Endometrial microvascular endothelial cells (primary cell): ENCODE results near the gene DUS1L. TPM values are rescaled to one million over a fixed set of nuclear protein-coding genes. Genes with fewer than 3 reads are reported as not detected.
"Not testable (repeated sequence)": the region's sequence is repeated elsewhere in the genome, so short reads cannot be mapped to it uniquely, and the experiment has no call there.

ENCODE experiments used
- in situ Hi-C: cut with HindIII; loops from 2 replicates; pipeline ENCODE4 v1.10.0; 2017; ENCODE audit warnings: low sequenced_read_pairs, low pct_unique_long_range_greater_than_20kb; ENCODE audit errors: inconsistent ontology term
- total RNA-seq: library from RNA; depleted of rRNA; stranded (reverse); fragments of >200 nt; gene quantifications from one replicate; pipeline ENCODE4 v1.2.3, GENCODE V29; 2015; ENCODE audit errors: inconsistent ontology term

Gene DUS1L
- total RNA-seq, 1 donor from 2014 or later: 70.0 TPM

DNA sequence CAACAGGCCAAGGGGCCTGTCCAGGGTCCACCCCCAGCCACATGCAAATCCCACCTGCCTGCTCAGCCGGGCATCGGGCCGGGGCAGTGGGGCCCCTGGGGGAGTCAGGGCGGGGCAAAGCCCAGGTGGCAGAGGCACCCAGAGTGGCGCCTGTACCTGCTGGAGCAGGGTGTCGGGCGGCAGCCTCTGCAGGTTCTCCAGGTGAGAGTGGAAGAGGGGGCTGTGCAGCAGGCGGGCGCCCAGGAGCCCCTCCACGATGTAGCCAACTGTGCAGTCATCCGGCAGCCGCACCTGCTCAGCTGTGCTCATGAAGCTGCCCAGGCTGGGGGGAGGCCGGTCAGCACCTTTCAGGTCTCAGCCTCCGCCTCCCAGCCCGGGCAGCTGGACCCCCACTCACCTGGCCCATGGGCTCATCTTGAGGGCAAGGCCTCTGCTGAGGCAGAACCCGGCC lies 16.1 kb downstream of the DUS1L start:
- in situ Hi-C loops: no loop called here

DNA sequence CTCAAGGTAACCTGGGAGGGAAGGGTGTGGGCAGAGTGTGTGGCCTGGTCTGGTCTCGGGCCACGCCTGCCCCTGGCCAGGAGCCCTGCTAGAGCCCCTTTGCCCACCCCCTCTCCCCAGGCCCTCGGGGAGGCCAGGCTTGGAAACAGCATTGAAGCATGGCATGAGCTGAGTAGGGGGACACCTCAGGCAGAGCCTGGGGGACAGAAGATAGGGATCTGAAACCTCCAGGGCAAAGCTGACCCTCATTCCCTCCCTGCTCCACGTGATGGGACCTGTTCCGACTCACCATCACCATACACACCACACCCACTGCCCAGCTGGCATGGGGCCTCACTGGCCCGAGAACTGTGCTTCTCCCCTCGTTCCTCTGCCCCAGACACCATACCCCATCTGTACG lies 16.5 kb downstream of the DUS1L start:
- in situ Hi-C loops: no loop called here

DNA sequence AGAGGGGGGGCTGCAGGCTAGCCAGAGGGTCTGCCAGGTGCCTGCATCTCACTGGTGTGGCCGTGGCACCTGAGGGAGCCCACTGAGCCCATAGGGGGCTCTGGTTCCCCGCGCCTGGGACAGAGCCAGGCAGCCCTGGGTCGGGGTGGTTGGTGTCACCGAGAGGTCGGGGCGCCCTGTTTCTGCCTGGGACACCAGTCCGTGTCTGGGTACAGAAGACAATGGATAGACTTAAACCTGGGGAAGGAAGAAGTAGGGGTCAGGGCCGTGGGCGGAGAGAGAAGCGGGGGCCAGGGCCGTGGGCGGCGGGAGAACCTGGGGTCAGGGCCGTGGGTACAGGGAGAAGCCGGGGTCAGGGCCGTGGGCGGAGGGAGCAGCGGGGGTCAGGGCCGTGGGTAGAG lies 17.0 kb downstream of the DUS1L start:
- in situ Hi-C loops: no loop called here

DNA sequence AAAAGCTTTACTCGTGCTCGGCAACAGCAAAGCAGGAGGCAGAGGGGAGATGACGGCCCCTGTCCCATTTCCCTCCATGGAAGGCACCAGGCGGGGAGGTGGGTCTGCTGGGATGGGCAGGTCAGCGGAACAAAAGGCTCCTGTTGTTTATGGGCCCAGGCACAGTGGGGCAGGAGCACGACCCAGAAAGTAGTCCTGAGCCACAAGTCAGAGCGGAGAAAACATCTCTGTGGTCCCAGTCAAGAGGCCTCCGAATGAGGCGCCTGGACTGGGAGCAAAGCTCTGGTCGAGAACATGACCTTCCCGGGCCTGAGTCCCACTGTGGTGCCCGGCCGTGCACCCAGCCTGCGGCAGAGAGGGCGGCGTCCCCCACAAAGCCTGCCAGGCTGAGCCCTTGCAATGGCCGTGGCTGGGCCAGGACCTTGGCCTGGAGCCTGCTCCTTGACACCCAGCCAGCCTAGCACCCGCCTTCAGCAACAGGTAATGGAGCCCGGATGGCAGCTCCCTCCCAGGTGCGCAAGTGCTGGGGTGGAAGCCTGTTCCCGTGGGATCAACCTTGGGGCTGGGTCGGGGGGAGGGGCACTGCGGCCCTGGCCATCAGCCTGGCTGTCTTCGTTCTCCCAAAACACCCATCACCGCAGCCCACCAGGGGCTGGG lies 17.6 kb downstream of the DUS1L start:
- in situ Hi-C loops: no loop called here

DNA sequence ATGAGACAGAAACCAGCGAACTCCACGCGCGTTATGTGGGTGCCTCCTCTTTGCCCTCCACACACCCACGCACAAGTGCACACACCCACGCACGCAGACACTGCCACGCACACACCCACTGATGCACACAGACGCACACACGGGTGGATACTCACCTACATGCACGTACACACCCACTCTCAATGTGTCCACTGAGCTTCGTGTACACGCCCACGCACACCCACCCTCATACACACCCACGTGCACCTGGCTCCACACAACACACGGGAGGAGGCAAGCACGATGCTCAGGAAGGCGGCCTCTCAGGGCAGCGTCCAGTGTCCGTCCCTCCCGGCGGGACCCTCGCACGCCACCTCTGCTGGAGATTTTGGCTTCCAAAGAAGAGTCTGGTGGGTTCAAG lies 18.2 kb downstream of the DUS1L start:
- in situ Hi-C loops: no loop called here

DNA sequence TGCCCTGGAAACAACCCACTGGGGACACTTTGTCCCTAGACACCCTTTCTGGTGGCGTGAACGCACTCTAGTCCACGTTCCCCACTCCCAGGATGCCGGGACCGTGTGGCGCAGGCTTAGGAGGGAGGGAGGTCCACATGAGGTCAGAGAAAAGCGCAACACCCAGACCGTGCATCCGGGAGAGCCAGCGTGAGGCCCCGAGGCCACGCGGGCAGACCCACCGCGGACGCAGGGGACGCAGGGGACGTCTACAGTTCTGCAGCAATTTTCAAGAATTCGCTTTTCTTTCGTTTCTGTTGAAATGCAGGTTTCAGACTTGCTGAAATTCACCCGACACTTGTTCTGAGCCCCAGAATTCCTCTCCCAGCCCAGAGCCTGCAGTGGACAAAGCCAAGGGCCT lies 18.7 kb downstream of the DUS1L start:
- in situ Hi-C loops: no loop called here

DNA sequence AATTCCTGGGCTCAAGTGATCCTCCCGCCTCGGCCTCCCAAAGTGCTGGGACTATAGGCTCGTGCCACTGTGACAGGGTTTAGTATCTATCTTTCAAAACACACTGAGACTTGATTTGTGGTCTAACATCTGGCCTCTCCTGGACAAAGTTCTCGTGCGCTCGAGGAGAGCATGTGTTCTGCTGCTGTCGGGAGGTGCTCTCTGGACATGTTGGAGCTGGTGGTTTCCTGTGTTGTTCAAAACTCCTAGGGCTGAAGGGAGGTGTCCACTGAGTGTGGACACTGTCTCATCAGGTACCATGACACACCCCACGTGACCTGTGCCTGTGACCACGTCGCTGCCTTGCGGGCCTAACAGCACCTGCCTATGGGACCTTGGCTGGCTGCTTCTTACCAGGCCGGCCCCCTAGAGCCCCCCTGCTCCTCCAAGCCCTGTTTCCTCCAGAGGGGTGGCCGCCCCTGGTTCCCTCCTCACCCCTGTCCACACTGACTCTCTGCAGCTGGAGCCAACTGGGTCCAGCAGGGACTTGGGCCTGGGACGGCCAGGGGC lies 19.6 kb downstream of the DUS1L start:
- in situ Hi-C loops: no loop called here

DNA sequence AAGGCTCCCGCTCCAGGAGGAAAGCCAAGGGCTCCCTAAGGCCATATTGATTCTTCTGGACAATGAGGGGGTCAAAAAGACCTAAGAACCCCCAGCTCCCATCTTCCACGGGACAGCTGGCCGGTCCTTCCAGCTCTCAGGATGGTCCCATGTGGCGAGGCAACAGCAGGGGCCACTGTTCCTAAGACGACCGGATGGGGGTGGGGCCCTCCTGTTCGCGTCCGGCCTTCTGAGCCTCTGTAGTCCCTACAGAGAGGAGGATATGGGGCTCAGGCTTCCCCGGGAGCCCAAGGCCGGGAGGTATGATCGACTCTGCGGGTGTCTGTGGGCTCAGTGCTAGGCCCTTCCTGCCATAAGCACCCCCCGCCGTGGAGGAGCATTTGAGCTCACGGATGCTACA lies 22.1 kb downstream of the DUS1L start:
- in situ Hi-C loops: no loop called here

DNA sequence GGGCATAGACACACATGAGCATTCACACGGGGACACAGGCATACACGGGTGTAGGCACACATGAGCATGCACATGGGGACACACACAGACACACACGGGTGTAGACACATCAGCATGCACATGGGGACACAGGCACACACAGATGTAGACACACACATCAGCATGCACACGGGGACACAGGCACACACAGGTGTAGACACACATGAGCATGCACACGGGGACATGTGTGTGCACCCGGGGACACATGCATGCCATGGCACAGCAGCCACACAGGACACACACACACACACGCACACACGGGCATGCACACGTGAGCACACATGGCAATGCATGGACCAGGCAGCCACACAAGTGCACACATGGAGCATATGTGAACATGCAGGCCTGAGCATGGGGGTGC lies 23.0 kb downstream of the DUS1L start:
- in situ Hi-C loops: no loop called here

DNA sequence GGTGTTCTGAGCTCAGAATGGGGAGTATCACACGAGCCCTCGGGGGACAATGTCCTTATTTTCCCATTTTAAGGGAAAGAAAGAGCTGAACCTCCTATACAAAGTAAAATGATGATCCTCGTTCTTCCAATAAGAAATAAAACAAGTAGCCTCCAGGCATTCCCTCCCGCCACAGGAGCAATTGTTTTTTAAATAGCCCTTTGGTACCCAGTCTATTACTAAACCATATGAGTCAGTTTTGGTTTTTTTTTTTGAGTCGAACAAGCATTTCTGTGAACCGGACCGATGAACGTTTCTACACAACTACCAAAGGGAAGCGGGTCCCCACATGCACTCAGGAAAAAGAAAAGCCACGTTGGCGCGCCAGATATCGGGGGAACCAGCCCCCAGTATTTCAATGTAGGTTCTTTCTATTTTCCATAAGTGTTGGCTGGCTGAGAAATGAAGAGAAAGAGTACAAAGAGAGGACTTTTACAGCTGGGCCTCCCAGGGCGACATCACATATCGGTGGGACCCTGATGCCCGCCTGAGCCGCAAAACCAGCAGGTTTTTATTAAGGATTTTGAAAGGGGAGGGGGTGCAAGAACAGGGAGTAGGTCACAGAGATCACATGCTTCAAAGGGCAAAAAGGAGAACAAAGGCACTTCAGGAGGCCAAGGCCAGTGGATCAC lies 24.3 kb downstream of the DUS1L start:
- in situ Hi-C loops: no loop called here

DNA sequence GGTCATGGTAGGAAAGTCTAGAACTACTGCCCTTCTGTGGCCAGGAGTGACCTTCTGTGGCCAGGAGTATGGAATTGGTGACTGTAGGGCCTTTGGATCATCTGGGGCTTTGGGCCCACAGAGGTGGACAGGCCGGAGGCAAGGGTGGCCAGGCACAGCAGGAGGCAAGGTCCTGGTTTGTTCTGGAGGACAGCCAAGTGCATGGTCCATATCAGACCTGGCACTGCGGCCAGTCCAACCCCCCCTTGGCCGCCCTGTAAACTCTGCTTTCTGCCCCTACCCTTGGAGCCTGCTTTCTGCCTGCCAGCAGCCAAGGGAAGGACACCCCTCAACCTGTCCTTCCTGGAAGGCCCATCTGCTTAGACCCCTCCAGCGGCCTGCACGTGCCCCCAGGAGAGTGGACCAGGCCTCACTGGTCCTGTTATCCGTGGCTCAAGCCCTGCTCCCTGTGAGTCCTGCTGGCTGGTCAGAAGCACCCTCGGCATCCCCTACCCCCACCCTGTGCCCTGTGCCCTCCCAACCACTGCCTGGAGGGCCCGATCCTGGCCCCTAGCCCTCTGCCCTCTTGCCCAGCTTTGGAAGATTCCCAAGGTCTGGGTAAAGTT lies 25.8 kb downstream of the DUS1L start:
- in situ Hi-C loops: no loop called here

DNA sequence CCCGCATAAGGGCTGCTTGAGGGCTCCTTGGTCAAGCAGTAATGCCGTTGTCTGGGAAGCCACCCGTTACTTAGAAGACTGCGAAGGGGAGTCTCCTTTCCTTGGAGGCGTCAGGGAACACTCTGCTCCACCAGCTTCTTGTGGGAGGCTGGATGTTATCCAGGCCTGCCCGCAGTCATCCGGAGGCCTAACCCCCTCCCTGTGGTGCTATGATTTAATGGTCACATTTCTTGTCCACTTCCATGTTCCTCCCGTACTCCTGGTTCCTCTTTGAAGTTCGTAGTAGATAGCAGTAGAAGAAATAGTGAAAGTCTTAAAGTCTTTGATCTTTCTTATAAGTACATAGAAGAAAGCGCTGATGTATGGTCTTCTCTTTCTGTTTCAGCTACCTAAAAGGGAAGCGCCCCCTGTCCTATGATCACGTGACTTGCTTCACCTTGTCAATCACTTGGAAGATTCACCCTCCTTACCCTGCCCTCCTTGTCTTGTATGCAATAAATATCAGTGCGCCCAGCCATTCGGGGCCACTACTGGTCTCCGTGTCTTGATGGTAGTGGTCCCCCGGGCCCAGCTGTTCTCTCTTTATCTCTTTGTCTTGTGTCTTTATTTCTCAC lies 26.7 kb downstream of the DUS1L start:
- in situ Hi-C loops: not testable (repeated sequence)

DNA sequence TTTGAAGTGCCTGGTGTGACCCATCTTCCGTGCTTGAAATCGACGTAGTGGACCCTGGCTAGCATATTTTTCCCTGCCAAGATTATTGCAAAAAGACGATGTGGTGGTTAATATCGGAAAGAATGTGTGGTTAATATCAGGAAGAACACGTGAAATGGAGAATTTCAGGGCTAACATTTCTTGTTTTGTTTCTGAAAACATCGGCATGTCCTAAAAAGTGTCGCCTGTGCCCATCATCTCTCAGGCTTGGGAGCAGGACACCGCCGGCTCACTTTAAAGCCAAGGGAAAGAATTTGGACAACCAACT lies 27.8 kb downstream of the DUS1L start:
- in situ Hi-C loops: no loop called here

DNA sequence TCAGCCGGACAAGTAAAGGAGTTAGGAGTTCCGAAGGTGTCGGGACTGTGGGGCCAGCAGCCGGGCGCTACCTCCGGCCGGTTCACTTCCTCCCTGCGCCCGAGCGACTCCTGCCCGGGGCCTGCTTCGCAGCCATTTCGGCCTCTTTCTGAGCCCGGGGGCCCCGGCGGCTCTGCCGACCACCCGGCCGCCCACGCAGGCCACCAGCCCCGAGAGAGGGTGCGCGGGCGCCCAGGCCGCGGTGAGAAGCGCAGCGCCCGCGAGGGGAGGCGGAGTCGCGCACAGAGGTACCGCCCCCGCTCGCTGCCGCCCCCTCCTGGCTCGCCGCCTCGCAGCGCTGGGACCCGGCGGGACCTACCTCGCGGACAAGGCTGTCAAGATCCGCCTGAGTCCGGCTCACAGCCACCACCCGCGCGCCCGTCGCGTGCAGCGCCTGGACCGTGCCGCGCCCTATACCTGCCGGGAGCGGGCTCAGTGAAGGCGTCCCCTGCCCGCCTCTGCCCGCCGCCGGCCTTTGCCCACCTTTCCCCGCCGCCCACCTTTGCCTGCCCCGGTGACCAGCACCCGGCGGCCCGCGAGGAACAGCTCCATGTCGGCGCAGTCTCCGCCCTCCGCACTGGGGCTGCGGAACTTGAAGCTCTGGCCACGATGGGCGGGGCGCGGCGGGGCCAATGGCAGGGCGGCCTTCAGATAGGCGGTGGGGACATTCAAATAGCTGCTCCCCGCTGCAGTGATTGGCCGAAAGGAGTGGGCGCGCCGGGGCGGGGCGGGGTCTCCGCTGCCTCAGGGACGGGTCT lies 28.3 kb downstream of the DUS1L start, which contains the start of gene DCXR:
TSS of gene DCXR (minus strand) at position 606 of the 797 bp plus-strand sequence. CDS start at position 591, 15 bp downstream.
- in situ Hi-C loops: no loop called here

DNA sequence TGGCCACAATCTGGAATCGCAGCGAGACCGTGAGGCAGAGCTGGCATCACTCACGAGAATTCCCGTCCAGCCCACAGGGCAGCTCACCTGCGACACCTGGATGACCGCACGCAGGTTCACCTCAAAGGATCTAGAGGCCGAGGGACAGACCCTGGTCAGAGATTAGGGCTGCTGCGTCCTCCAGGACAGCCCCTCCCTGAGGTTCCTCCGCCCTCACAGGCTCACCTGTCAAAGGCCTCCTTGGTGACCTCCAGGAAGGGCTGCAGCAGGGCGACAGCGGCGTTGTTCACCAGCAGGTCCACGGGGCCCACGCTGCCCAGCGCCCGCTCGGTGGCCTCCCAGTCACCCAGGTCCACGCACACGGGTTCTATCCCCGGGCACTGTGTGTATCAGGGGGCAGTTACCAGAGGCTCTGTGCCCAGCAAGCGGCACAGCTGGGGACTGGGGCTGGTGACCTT lies 28.9 kb downstream of the DUS1L start:
- in situ Hi-C loops: no loop called here

DNA sequence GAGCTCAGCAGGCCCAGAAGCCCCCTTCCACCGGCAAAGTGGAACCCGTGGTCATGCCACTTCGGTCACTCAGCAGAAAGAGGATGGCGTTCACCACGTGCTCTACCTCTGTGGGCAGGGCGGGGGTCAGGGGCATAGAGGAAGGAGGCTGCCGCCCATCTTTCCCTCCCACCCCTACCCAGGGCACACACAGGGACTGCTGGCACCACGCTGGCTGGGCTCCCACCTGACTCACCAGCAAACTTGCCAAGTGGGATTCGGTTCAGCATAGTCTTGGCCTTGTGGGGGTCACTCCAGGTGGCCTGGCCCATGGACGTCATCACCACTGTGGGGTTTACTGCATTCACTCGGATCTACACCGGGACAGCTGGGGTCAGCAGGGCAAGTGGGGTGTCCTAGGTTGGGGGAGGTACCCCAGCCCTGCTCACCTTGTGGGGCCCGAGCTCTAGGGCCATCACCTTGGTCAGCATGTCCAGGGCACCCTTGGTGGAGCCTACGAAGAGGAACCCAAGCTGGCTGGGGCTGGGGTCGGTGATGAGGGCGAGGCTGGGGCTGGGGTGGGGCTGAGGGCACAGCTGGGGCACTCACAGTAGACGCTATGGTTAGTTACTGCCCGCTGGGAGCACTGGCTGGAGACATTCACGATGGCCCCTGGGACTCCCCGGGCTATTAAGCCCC lies 29.5 kb downstream of the DUS1L start:
- in situ Hi-C loops: no loop called here

DNA sequence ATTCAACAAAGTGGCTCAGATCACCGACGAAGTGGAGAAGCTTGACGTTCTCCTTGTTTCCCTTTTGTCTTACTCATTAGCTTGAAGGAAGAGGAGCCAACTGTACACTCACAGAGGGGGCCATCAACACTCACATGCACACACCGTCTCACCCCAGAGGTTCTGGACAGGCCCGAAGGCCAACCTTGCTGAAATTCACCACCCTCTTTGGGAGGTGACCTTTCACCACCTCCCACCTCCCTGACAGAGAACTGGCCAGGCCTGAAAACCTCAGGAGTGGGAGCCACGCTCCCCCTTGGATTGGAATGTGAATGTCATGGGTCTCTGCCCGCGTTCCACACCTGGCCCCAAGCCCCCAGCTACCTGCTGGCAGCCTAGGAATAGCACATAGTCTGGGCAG lies 30.1 kb downstream of the DUS1L start:
- in situ Hi-C loops: no loop called here

DNA sequence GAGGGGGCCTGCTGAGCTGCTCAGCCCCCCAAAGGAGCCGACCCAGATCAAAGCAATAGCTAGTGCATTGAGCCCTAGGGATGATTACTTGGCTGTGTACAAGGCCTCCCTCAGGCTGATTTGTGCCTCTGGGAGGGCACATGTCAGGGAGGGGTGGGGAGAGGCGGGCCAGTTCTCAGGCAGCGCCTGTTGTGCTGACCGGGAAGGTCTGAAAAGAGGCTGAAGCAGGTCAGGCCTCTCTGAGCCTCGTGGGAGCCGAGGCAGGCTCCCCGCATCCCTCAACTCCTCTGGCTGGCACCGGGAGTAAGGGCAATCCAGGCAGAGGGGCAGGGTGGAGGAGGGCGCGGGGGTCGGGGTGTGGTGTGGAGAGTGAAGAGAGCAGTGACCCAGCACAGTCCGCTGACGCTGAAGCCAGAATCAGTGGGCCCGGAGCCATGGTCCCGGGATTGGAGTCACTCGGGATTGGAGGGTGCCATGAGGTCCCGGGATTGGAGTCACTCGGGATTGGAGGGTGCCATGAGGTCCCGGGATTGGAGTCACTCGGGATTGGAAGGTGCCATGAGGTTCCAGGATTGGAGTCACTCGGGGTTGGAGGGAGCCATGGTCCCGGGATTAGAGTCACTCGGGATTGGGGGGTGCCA lies 31.1 kb downstream of the DUS1L start:
- in situ Hi-C loops: no loop called here
